Parathyroid adenoma (tissue), 2 donors: Measurements from ENCODE around the gene ANO2.
"Not testable (repeated sequence)": the region's sequence is repeated elsewhere in the genome, so short reads cannot be mapped to it uniquely, and the experiment has no call there.

Experiments used
- H2AFZ ChIP-seq: fragments of 300-600 bp; sonication (generic); one replicate; pipeline ENCODE4 v1.7.0; 2017; ENCODE audit warnings: antibody characterized with exemption, mild to moderate bottlenecking
- H3K27ac ChIP-seq: fragments of 300-600 bp; sonication (generic); one replicate; pipeline ENCODE4 v1.7.0; 2017
- H3K27me3 ChIP-seq: fragments of 300-600 bp; sonication (generic); one replicate; pipeline ENCODE4 v1.7.0; 2017; ENCODE audit warnings: low read length; ENCODE audit not compliant: control insufficient read depth, insufficient read depth
- H3K36me3 ChIP-seq: fragments of 300-600 bp; sonication (generic); one replicate; pipeline ENCODE4 v1.7.0; 2017; ENCODE audit warnings: low read length; ENCODE audit not compliant: control insufficient read depth, insufficient read depth
- H3K4me1 ChIP-seq: fragments of 300-600 bp; sonication (generic); one replicate; pipeline ENCODE4 v1.7.0; 2017; ENCODE audit warnings: control low read depth
- H3K4me2 ChIP-seq: fragments of 300-600 bp; sonication (generic); one replicate; pipeline ENCODE4 v1.7.0; 2017; ENCODE audit warnings: low read length
- H3K4me3 ChIP-seq: fragments of 300-600 bp; sonication (generic); one replicate; pipeline ENCODE4 v1.7.0; 2017; ENCODE audit warnings: low read depth, low read length
- H3K79me2 ChIP-seq: fragments of 300-600 bp; sonication (generic); one replicate; pipeline ENCODE4 v1.7.0; 2017; ENCODE audit warnings: control low read depth
- H3K9ac ChIP-seq: fragments of 300-600 bp; sonication (generic); one replicate; pipeline ENCODE4 v1.7.0; 2017; ENCODE audit warnings: mild to moderate bottlenecking
- H3K9me3 ChIP-seq: fragments of 300-600 bp; sonication (generic); one replicate; pipeline ENCODE4 v1.7.0; 2017; ENCODE audit warnings: low read length; ENCODE audit not compliant: control insufficient read depth
- CTCF ChIP-seq: fragments of 300-600 bp; sonication (generic); IDR thresholded peaks from one replicate; pipeline ENCODE4 v1.7.0; 2017; ENCODE audit warnings: antibody characterized with exemption, mild to moderate bottlenecking
- donor health status: primary hyperparathyroidism.

The ANO2 gene

GRCh38 chr12:5840944-5841343 is 104.1 kb downstream of the ANO2 start:
- H3K4me1 ChIP-seq: no peaks in the 10 kb centered on the region
- H3K27me3 ChIP-seq: no peaks in the 10 kb centered on the region
- no peak overlapping the region for H3K4me3 ChIP-seq
- no peak overlapping the region for H2AFZ ChIP-seq
- no peak overlapping the region for H3K27ac ChIP-seq
- no peak for TF ChIP-seq CTCF
- no peak overlapping the region for H3K9ac ChIP-seq
- no peaks in the 10 kb centered on the region for H3K79me2 ChIP-seq
- H3K9me3 ChIP-seq: no peaks in the 10 kb centered on the region
- no peaks in the 10 kb centered on the region for H3K36me3 ChIP-seq
- H3K4me2 ChIP-seq: no peak overlapping the region

GRCh38 chr12:5830111-5830510 is 114.9 kb downstream of the ANO2 start:
- Histone ChIP-seq H3K4me2 (no peak overlapping the region), H3K4me3 (no peak overlapping the region), H3K27ac (no peak overlapping the region), H3K4me1 (no peaks in the 10 kb centered on the region), H3K79me2 (no peaks in the 10 kb centered on the region), H3K9ac (no peak overlapping the region), H3K36me3 (no peaks in the 10 kb centered on the region), H3K9me3 (no peaks in the 10 kb centered on the region), H3K27me3 (no peaks in the 10 kb centered on the region), H2AFZ (no peak overlapping the region)
- TF ChIP-seq CTCF: no peak

GRCh38 chr12:5827591-5827990 is 117.5 kb downstream of the ANO2 start:
- no peaks in the 10 kb centered on the region for H3K79me2 ChIP-seq
- H3K4me2 ChIP-seq: peak overlapping the region; percentile 51
- no peak overlapping the region for H2AFZ ChIP-seq
- H3K4me3 ChIP-seq: peak overlapping the region; percentile 31
- H3K4me1 ChIP-seq: no peaks in the 10 kb centered on the region
- TF ChIP-seq CTCF: no peak
- no peak overlapping the region for H3K9ac ChIP-seq
- H3K36me3 ChIP-seq: no peaks in the 10 kb centered on the region
- no peaks in the 10 kb centered on the region for H3K27me3 ChIP-seq
- H3K27ac ChIP-seq: no peak overlapping the region
- H3K9me3 ChIP-seq: no peaks in the 10 kb centered on the region

- H2AFZ ChIP-seq, H3K36me3 ChIP-seq, H3K4me3 ChIP-seq, H3K79me2 ChIP-seq, H3K9ac ChIP-seq, H3K9me3 ChIP-seq, H3K27ac ChIP-seq, H3K4me1 ChIP-seq, H3K4me2 ChIP-seq, H3K27me3 ChIP-seq: not testable (repeated sequence)
Measured at GRCh38 chr12:5825761-5826160, 119.3 kb downstream of the ANO2 start.

GRCh38 chr12:5818877-5819276 is 126.2 kb downstream of the ANO2 start:
- not testable (repeated sequence) for H3K27me3 ChIP-seq, H3K27ac ChIP-seq, H3K36me3 ChIP-seq, H3K9me3 ChIP-seq, H3K9ac ChIP-seq, H3K4me1 ChIP-seq, H2AFZ ChIP-seq, H3K4me2 ChIP-seq, H3K4me3 ChIP-seq, H3K79me2 ChIP-seq

- no peak for TF ChIP-seq CTCF
- Histone ChIP-seq H3K4me3 (no peak overlapping the region), H3K79me2 (no peaks in the 10 kb centered on the region), H3K4me1 (no peaks in the 10 kb centered on the region), H2AFZ (no peak overlapping the region), H3K9me3 (no peaks in the 10 kb centered on the region), H3K27ac (no peak overlapping the region), H3K36me3 (no peaks in the 10 kb centered on the region), H3K9ac (no peak overlapping the region), H3K27me3 (no peaks in the 10 kb centered on the region), H3K4me2 (no peak overlapping the region)
Measured at GRCh38 chr12:5817246-5817645, 127.8 kb downstream of the ANO2 start.
